HG03025 (cell line): Measurements from ENCODE around the gene HDGFL1.

Experiments used
- ATAC-seq: cut with Tn5 transposase; IDR thresholded peaks from one replicate; pipeline ENCODE4 v1.9.1; 2021; ENCODE audit warnings: mild to moderate bottlenecking, moderate library complexity; ENCODE audit not compliant: unreplicated experiment, low FRiP score

Gene HDGFL1

DNA sequence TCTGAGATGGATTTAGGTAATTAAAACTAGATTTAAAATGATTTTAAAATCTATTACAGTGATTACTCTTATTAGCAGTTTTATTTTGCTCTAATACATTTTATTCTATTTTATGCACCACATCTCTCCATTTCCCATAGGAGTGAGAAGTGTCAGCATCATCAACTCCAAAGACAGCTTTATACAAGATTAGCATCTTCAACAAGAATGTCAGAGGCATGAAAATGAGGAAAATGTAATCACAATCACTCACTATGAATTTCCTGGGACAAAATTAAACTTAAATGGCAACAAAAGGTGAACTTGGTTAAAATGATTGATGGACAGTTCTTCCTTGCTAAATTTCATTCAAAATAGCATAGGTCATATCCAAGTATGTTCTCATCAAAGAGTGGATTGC, 19.8 kb downstream of the HDGFL1 start:
- no peak for ATAC-seq

DNA sequence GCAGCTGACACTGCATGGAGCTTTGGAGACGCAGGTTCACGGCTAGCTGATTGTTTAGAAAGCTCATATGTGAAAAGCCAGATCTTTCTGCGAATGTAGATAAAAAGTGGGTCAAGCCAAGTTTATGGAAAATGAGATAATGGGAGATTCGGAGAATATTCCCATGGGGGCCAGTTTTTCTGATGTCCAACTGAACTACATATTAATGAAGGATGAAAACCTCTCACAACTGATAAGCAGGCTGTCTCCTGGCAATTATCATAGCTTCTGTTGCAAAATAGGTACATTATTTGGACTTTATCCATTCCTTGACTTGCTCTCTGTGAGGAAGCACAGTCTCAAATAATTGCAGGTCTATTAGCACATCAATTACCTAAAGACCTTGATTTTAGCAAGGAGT, 21.1 kb downstream of the HDGFL1 start:
- ATAC-seq: no peak

DNA sequence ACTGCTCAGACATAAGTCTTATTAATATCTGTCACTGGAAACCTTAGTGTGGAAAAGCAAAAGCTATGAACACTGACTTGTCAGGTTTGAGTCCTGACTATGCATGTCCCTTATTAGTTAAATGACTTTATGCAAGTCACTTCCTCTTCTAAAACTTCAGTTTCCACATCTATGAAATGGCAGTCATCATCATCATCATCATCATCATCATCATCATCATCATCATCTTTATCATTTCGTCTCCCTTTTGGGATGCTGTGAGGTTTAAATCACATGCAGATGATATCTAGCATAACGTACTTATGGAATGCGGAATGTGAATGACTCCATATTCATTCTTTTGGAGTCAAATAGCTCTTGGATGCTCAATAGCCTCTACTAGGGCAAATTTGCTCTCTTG, 24.5 kb downstream of the HDGFL1 start:
- no peak for ATAC-seq

DNA sequence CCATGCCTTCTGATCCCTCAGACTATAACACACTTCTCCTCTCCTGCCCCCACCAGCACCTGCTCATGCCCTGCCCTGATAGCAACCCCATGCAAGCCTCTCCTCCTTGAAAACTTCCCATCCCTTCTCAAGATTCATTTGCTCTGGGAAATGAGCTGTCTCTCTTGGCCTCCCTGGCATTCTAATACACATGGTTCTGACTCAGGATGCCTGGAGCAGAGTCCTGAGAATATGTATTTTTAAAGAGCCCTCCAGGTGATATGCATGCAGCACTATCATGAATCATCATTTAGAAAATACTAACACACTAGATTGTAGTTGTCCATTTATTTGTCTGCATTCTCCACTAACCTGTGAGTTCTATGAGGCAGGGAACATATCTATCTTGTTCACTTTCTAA, 26.6 kb downstream of the HDGFL1 start:
- ATAC-seq: no peak

DNA sequence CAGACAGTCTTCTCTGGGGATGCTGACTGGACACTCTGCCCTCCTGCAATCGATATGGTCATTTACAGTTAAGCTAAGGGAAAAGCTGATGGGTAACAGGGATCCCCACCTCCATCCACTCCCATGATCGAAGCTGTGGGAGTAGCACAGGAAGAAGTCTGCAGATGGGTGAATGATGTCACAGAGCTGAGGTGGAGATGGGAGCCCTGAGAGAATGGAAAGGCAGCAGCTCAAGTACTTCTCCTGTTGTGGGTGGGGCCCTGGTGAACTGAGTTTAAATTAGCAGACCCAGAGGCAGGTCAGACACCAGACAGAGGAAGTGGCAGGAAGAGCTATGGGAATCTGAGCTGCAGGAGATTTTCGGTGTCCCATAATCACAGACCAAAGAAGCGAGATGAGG, 29.0 kb downstream of the HDGFL1 start:
- no peak for ATAC-seq

DNA sequence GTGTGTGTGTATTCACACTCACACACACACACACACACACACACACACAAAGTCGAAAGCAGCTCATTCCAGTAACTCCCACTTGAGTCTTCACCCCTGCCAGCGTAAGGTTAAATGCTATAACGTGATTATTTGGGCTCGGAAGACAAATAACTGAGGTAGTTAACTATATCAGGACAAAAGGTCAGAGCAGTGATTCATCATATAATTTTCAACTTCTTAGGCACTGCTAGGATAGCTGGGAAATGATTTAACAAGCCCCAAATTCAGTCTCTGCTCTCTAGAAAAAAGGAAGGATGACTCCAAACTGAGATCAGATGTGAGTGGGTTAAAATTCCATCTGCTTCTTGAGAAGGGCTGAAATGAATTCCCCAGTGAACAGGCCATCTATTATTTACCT, 30.7 kb downstream of the HDGFL1 start:
- no peak for ATAC-seq

DNA sequence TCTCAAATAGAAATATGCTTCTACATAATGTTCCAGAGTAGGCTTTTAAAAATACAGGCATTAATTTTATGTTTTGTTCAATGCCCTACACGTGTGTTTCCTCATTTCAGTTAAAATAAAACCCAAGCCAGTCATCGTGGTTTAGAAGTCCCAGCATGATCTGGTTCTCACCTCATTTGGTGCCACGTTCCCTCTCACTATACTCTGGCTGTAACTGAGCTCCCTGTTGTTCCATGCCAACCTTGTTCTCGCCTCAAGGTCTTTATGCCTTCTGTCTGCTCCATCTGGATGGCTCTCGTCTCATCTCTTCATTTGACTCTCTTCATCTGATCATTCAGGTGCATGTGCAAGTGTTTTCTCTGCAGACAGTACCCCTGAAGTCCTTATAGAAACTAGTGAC, 32.6 kb downstream of the HDGFL1 start:
- ATAC-seq: no peak

DNA sequence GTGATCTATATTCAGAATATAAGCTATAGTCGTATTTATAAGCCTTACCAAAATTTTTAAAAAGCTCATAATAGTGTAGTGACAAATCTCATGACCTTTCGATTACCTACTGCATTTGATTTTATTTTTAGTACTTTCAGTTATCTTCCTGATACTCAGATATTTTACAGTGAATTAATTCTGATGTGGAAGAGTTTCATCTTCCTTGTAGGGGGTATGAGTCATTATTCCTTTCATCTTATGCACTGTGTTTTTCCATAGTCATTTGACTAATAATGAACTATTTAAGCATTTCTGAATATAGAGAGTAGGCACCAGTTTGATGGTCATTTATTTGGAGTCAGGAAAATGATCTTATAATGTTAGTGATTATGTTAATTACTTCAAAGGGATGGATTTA, 36.4 kb downstream of the HDGFL1 start:
- no peak for ATAC-seq

DNA sequence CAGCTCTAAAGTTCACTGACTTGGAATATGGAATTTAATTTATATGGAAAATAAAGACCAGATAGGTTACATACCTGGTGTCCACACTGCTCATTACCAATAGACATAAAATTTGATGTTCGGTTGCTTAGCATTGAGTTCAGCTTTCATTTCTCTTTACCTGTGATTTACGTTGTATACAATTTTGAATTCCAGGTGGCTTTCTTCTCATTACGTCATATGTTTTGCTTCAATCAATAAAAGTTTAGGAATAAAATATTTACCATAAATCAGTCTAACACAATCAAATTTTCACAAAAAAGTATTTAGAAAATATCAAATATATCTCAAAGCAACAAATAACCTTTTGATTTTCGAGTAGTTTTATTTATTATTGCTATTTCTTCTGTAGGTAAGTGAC, 40.8 kb downstream of the HDGFL1 start:
- ATAC-seq: no peak

DNA sequence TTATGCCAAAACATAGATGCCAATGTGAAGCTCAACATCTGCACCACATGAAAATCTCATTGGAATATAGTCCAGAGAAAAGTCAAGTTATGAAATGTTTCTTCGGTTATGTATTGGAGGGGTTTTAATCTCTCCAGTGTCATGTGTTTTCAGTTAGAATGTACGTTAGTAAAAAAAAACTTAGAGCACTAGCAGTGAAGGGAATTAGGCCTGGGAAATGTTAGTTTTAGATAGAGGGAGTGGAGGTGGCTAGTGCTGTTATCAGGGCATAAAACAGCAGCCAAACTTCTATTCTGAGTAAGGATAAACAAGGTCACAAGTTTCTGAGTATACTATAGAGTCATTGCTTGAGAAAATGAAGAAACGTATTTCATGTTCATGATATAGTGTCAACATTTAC, 42.9 kb downstream of the HDGFL1 start:
- ATAC-seq: no peak

DNA sequence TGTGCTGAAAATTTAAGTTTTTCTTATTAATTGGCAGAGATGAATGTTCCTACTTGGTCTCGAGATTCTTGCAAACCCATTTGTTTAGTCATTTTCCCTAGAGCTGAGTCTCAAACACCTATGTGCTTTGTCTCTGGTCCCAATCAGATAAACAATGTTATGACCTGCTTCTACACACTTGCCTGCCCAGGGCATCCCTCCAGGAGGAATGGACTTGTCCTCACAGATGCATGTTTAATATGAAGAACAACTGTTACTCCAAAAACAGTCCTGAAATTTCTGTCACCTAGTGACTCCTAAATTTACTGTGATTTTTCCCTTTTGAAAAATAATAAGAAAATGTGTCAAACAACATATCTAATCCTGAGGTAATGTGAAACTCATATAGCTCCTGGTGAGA, 43.7 kb downstream of the HDGFL1 start:
- no peak for ATAC-seq

DNA sequence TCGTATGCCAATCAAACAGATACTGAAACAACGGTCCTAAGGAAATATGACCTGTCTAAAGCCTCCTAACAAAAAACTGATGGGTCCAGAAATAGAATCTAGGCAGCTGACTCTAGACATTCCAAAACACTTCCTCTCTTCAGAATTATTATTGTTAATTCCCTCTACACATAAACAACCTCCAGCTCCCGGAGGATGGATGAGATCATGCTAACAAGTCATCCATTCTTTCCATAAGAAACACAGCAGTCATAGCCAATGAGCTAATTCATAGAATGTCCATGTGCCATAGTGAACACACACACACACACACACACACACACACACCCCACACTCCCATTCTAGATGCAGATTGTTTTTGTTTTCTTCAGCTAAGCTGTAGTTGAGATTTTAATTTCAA, 44.3 kb downstream of the HDGFL1 start:
- ATAC-seq: no peak

DNA sequence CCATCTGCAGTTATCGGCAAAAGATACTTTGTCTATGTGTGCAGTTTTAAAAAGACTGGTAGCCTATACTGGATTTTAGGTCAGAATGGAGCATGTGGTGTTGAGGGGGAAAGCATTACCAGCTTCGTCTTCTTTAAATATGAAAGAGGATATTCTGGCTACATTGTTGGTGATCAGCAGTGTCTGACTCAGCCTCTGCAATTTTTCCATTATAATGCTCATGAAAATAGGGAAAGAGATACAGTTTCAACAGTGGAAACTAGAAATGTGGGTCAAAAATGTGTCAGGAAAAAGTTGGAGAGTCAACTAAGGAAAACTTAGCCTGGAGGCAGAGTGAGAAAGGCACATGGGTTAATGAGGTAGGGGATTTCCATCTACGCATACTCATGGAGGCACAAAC, 45.2 kb downstream of the HDGFL1 start:
- no peak for ATAC-seq

DNA sequence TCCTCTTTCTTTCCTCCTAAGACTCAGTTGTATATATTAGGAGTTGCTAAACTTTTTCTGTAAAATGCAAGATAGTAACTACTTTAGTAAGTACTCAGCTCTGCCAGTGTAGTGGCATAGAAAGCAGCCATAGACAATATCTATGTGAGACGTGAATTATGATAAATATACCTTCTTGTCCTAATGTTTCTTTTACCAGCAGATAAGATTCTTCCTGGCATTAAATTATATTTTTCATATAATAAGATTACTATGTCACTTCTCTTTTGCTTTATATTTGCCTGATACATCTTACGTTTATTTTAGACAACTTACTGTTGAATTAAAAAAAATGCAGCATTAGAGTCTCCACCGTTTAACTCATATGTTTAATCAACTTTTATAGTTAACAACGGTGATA, 51.7 kb downstream of the HDGFL1 start:
- ATAC-seq: no peak
